HepG2 (cell line): Measurements from ENCODE around the gene PHLPP2. TPM values are rescaled to one million over a fixed set of nuclear protein-coding genes. Genes with fewer than 3 reads are reported as not detected.

Experiments used
- ASH2L ChIP-seq: fragments of 300-600, 200-600 bp; sonication (generic); IDR thresholded peaks from 2 replicates; pipeline ENCODE4 v1.7.0; 2017; ENCODE audit warnings: low read depth, mild to moderate bottlenecking, moderate library complexity, mixed read lengths, low read length; ENCODE audit not compliant: insufficient read length
- BRF2 ChIP-seq: sonication (generic); formaldehyde crosslinking; IDR thresholded peaks from 2 replicates; pipeline ENCODE4 v1.8.1; 2022; ENCODE audit warnings: mild to moderate bottlenecking, missing genetic modification reagents
- ETS1 ChIP-seq: sonication (generic); formaldehyde crosslinking; IDR thresholded peaks from 2 replicates; pipeline ENCODE4 v1.4.0; 2020; ENCODE audit warnings: missing genetic modification reagents
- FOXA3 ChIP-seq: IDR thresholded peaks from 2 replicates; pipeline ENCODE4 v1.6.1; 2016; ENCODE audit warnings: missing genetic modification reagents, missing compliant biosample characterization
- GMEB2 ChIP-seq: IDR thresholded peaks from 2 replicates; pipeline ENCODE4 v1.6.1; 2016; ENCODE audit warnings: missing biosample characterization, missing genetic modification reagents, low read depth
- HOMEZ ChIP-seq: IDR thresholded peaks from 2 replicates; pipeline ENCODE4 v1.6.1; 2016; ENCODE audit warnings: low read depth
- IKZF5 ChIP-seq: IDR thresholded peaks from 2 replicates; pipeline ENCODE4 v1.6.1; 2018; ENCODE audit warnings: missing genetic modification reagents, mild to moderate bottlenecking, missing compliant biosample characterization
- ISX ChIP-seq: sonication (generic); formaldehyde crosslinking; conservative IDR thresholded peaks from 2 replicates; pipeline ENCODE4 v1.5.0; 2020; ENCODE audit warnings: missing genetic modification reagents
- PHF8 ChIP-seq: sonication (generic); formaldehyde crosslinking; IDR thresholded peaks from 2 replicates; pipeline ENCODE4 v1.5.0; 2020; ENCODE audit warnings: missing genetic modification reagents
- REST ChIP-seq, 2 experiments: IDR thresholded peaks; 2 replicates each; pipeline ENCODE4 v1.6.1; 2011 to 2012; ENCODE audit warnings: low read length in 2 of 2, borderline replicate concordance in 1 of 2, low read depth in 1 of 2, mild to moderate bottlenecking in 1 of 2, moderate library complexity in 1 of 2
- ZFP91 ChIP-seq: sonication (generic); formaldehyde crosslinking; IDR thresholded peaks from 2 replicates; pipeline ENCODE4 v1.9.0; 2022; ENCODE audit warnings: missing genetic modification reagents, mild to moderate bottlenecking, borderline replicate concordance
- ZFX ChIP-seq: sonication (generic); formaldehyde crosslinking; IDR thresholded peaks from 2 replicates; pipeline ENCODE4 v1.4.0; 2020; ENCODE audit warnings: mild to moderate bottlenecking, low read depth, missing genetic modification reagents, moderate library complexity
- ZFY ChIP-seq: sonication (generic); formaldehyde crosslinking; IDR thresholded peaks from 2 replicates; pipeline ENCODE4 v1.4.0; 2020; ENCODE audit warnings: missing genetic modification reagents
- ZNF124 ChIP-seq: sonication (generic); formaldehyde crosslinking; IDR thresholded peaks from 2 replicates; pipeline ENCODE4 v1.4.0; 2020; ENCODE audit warnings: missing genetic modification reagents
- ZNF709 ChIP-seq: sonication (generic); formaldehyde crosslinking; IDR thresholded peaks from 2 replicates; pipeline ENCODE4 v1.5.0; 2020; ENCODE audit warnings: mild to moderate bottlenecking, missing genetic modification reagents
- ZNF768 ChIP-seq: sonication (generic); formaldehyde crosslinking; IDR thresholded peaks from 2 replicates; pipeline ENCODE4 v1.4.0; 2020; ENCODE audit warnings: missing genetic modification reagents
- polyA plus RNA-seq, 8 experiments: library from polyadenylated mRNA; depleted of rRNA in 3 of 8; stranded (reverse) in 7 of 8; unstranded in 1 of 8; fragments of >200 nt; fragmentation: Illumina TruSeq in 4 of 8; extraction: Trizol in 4 of 8; gene quantifications; 2 replicates each; pipeline versions ENCODE4 v1.2.1 to v1.2.3, GENCODE V29; 2011 to 2016; ENCODE audit warnings: low read depth in 4 of 8, missing spikeins in 1 of 8, mixed read lengths in 1 of 8; ENCODE audit not compliant: insufficient read depth in 1 of 8
- total RNA-seq, 5 experiments: library from RNA; depleted of rRNA; stranded (reverse); fragments of >200 nt; fragmentation: Illumina TruSeq; extraction: Trizol; gene quantifications; 2 replicates each; pipeline ENCODE4 v1.2.3, GENCODE V29; 2016; ENCODE audit warnings: low read depth in 1 of 5

The PHLPP2 gene
- total and polyA plus RNA-seq, 2 of the 13 experiments (the other 11 are each of a cell fraction or from before 2014, with no cell fraction given): 8.9 TPM

- TF ChIP-seq REST (IDR thresholded peaks at IDR 0.05; ENCODE audit: borderline replicate concordance in 1 of 2, low read depth in 1 of 2, low read length in 2 of 2) (no peak), ZFP91 (CRISPR knock-in tag) (peak; percentile 78; the same call in 1 of the 2 replicates), FOXA3 (CRISPR knock-in tag) (peak; percentile 29; the same call in 1 of the 2 replicates), ZNF709 (CRISPR knock-in tag) (peak; percentile 72; the same call in 1 of the 2 replicates), ETS1 (CRISPR knock-in tag) (0 out of 2 replicates have a peak, but pooled peaks have one; percentile 39), ZFY (no peak), BRF2 (no peak; the same call in 1 of the 2 replicates), GMEB2 (CRISPR knock-in tag) (no peak), ISX (CRISPR knock-in tag) (no peak), ZNF768 (CRISPR knock-in tag) (peak; percentile 21; the same call in 1 of the 2 replicates), IKZF5 (CRISPR knock-in tag) (peak; percentile 65; the same call in 1 of the 2 replicates), PHF8 (CRISPR knock-in tag) (peak; percentile 91), ZNF124 (CRISPR knock-in tag) (no peak), HOMEZ (CRISPR knock-in tag) (peak; percentile 16; the same call in 1 of the 2 replicates), ASH2L (no peak), ZFX (peak; percentile 83)
Measured at GRCh38 chr16:71722801-71723536, 1.5 kb downstream of the PHLPP2 start (continued).
